ENCODE results near the gene RNU5B-1.

DNA sequence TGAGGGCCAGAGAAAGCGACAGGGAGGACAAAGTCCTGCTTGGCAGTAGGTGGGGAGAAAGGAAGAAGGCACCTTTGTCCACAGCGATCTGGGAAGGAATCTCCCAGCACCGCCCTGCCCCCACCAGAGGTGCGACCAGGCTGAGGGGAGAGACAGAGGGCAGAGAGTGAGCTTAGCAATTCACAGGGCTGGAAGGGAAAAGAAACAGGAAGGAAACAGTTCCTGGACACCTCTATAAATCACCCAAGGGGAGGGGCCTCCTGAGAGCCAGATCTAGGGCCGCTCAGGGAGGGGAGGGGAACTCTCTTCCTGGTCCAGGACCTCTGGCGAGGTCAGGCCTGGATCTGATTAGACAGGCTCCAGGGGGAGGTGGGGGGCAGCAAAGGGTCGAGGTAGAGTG is 35.4 kb downstream of the RNU5B-1 start:
- TF ChIP-seq, protein P1, sequence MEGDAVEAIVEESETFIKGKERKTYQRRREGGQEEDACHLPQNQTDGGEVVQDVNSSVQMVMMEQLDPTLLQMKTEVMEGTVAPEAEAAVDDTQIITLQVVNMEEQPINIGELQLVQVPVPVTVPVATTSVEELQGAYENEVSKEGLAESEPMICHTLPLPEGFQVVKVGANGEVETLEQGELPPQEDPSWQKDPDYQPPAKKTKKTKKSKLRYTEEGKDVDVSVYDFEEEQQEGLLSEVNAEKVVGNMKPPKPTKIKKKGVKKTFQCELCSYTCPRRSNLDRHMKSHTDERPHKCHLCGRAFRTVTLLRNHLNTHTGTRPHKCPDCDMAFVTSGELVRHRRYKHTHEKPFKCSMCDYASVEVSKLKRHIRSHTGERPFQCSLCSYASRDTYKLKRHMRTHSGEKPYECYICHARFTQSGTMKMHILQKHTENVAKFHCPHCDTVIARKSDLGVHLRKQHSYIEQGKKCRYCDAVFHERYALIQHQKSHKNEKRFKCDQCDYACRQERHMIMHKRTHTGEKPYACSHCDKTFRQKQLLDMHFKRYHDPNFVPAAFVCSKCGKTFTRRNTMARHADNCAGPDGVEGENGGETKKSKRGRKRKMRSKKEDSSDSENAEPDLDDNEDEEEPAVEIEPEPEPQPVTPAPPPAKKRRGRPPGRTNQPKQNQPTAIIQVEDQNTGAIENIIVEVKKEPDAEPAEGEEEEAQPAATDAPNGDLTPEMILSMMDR (IDR thresholded peaks at IDR 0.05; ENCODE audit: control extremely low read depth in 1 of 3, insufficient read depth in 1 of 3, low read depth in 1 of 3, low read length in 3 of 3), result no peak
- TF ChIP-seq EP300 (IDR thresholded peaks at IDR 0.05; ENCODE audit: borderline replicate concordance in 1 of 2, low read depth in 2 of 2, low read length in 2 of 2), result no peak
- no peak for TF ChIP-seq RNF2 (IDR thresholded peaks at IDR 0.05; ENCODE audit: borderline replicate concordance, low read depth, low read length, missing control alignments, poor library complexity, severe bottlenecking)
- no peak for TF ChIP-seq EZH2 (IDR thresholded peaks at IDR 0.05; ENCODE audit: low read depth, low read length, severe bottlenecking)
- TF ChIP-seq MAFK (IDR thresholded peaks at IDR 0.05; ENCODE audit: low read depth, low read length), result no peak
- no peak for TF ChIP-seq MAX (IDR thresholded peaks at IDR 0.05)
- TF ChIP-seq FOSL1 (IDR thresholded peaks at IDR 0.05; ENCODE audit: insufficient read depth, low read depth, low read length), result no peak
